PC-3 (cell line): Measurements from ENCODE around the gene CPEB2.

Source experiments
- CTCF ChIP-seq: fragments of 300-600 bp; sonication (generic); conservative IDR thresholded peaks from 2 replicates; pipeline ENCODE4 v1.5.1; 2017; ENCODE audit warnings: antibody characterized with exemption, low read depth, mild to moderate bottlenecking, low read length
- EZH2 ChIP-seq: fragments of 300-600 bp; sonication (generic); IDR thresholded peaks from one replicate; pipeline ENCODE4 v1.6.1; 2017; ENCODE audit warnings: antibody characterized with exemption, mild to moderate bottlenecking, low read length; ENCODE audit not compliant: unreplicated experiment
- EZH2phosphoT487 ChIP-seq: fragments of 300-600 bp; sonication (generic); IDR thresholded peaks from 2 replicates; pipeline ENCODE4 v1.6.1; 2018; ENCODE audit warnings: mild to moderate bottlenecking, antibody characterized with exemption, low read length, borderline replicate concordance

GRCh38 chr4:15117270-15117946 is 115.1 kb downstream of the CPEB2 start:
- TF ChIP-seq CTCF (no peak), EZH2phosphoT487 (no peak), EZH2 (no peak)
